Thyroid gland (tissue), 4 donors: ENCODE data around the gene NXN.

Source experiments
- CTCF ChIP-seq, 6 experiments: fragments of 200-600 bp in 3 of 6; fragments of 450-650 bp in 3 of 6; sonication (generic) in 3 of 6; IDR thresholded peaks; one replicate each; pipeline ENCODE4 v1.5.1; 2016 to 2019; ENCODE audit warnings: antibody characterized with exemption in 6 of 6, mild to moderate bottlenecking in 2 of 6, inconsistent platforms in 1 of 6, moderate library complexity in 1 of 6
- POLR2A ChIP-seq, 2 donors: fragments of 450-650 bp; IDR thresholded peaks; one replicate each; pipeline ENCODE4 v1.6.1; 2017; ENCODE audit warnings: antibody characterized with exemption in 2 of 2, mild to moderate bottlenecking in 2 of 2, moderate library complexity in 1 of 2

DNA sequence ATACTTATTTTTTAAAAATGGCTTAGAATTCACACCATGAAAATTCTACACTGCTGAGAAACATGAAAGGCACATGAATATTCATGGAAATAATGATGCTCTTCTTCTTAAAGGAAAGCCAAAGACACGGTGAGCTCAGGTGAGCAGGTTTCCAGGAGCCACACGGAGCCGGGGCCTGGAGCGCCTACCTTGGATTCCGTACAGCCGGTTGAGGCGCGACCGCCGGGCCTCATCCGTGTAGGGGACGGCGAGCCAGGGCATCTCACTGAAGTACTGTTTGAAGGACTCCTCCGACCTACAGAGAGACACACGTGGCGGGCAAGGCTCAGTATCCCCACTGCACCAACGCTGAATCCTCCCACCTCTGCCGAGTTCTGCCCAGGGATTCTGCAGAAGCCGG lies 160.3 kb downstream of the NXN start:
- TF ChIP-seq POLR2A (IDR thresholded peaks at IDR 0.05) = no peak
- TF ChIP-seq CTCF (IDR thresholded peaks at IDR 0.05) = no peak
